ENCODE results near the gene CUEDC1. TPM values are rescaled to one million over a fixed set of nuclear protein-coding genes. Genes with fewer than 3 reads are reported as not detected.
"Not testable (repeated sequence)": the region's sequence is repeated elsewhere in the genome, so short reads cannot be mapped to it uniquely, and the experiment has no call there.

The CUEDC1 gene
- total RNA-seq, 2 donors from 2014 or later = 33.0 to 44.9 TPM

DNA sequence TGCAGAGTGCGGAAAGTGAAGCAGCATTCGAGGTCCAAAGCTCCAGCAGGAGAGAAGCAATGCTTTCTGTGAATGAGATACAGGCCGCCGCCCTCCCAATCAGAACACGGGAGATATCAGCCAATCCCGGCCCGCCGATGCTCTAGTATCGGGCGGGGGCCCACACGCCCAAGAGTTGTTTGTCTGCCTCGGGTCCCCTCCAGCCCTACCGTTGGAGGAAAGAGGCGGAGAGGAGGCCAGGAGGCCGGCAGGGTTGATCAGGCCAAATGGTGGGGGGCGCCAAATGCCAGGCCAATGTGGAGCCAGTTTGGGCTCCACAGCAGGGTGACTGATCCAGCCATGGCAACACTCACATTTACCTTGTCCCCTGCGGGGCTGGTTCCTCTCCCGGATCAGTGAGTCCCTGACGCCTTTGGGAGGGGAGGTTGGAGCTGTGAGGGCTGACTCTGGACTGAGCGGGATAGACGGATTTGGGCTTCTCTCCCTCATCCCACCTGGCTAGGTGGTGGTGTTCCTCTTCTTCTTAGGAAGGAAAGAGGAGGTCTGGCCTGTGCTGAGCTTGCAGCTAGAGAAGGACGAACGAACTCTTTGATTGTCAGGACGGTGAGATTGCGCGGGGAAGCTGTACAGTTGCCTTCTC is 10.4 kb upstream of the CUEDC1 start:
- intact Hi-C loops (cut with DNase I) = no loop called here
- 86% methylated on average over 25 of the region's 26 CpGs for WGBS

DNA sequence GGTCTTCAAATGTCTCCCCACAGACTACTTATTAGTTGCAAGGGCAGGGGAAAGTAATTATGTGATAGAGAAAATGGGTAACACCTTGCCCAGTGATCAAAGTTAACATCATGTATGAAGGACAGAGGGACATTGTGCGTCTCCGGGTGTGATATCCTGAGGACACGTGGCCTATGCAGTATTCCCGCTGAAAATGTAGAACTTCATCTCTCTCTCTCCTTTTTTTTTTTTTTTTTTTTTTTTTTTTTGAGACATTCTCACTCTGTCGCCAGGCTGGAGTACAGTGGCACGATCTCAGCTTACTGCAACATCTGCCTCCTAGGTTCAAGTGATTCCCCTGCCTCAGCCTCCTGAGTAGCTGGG is 7.9 kb upstream of the CUEDC1 start:
- H3K27me3 ChIP-seq (replicated peaks; ENCODE audit: insufficient read depth) = no peaks in the 10 kb centered on the region
- H3K9me3 ChIP-seq = no peaks in the 10 kb centered on the region
- intact Hi-C loops (cut with DNase I) = no loop called here
- H3K36me3 ChIP-seq = no peaks in the 10 kb centered on the region
- DNase-seq (ENCODE audit: low spot score) = no peak
- no peaks in the 10 kb centered on the region for H3K4me1 ChIP-seq (replicated peaks)
- no peak overlapping the region for H3K27ac ChIP-seq
- 96% methylated on average over 6 of the region's 6 CpGs for WGBS
- TF ChIP-seq, protein P1, sequence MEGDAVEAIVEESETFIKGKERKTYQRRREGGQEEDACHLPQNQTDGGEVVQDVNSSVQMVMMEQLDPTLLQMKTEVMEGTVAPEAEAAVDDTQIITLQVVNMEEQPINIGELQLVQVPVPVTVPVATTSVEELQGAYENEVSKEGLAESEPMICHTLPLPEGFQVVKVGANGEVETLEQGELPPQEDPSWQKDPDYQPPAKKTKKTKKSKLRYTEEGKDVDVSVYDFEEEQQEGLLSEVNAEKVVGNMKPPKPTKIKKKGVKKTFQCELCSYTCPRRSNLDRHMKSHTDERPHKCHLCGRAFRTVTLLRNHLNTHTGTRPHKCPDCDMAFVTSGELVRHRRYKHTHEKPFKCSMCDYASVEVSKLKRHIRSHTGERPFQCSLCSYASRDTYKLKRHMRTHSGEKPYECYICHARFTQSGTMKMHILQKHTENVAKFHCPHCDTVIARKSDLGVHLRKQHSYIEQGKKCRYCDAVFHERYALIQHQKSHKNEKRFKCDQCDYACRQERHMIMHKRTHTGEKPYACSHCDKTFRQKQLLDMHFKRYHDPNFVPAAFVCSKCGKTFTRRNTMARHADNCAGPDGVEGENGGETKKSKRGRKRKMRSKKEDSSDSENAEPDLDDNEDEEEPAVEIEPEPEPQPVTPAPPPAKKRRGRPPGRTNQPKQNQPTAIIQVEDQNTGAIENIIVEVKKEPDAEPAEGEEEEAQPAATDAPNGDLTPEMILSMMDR (IDR thresholded peaks at IDR 0.05) = no peak
- TF ChIP-seq POLR2A (IDR thresholded peaks at IDR 0.05) = no peak
- TF ChIP-seq POLR2AphosphoS5 (IDR thresholded peaks at IDR 0.05) = no peak
- no peak overlapping the region for H3K4me3 ChIP-seq

More for the DNA sequence above, 10.4 kb upstream of the CUEDC1 start:
- Histone ChIP-seq H3K4me1 (replicated peaks) (no peaks in the 10 kb centered on the region), H3K27me3 (replicated peaks; ENCODE audit: insufficient read depth) (no peaks in the 10 kb centered on the region), H3K9me3 (no peaks in the 10 kb centered on the region), H3K36me3 (no peaks in the 10 kb centered on the region), H3K27ac (no peak overlapping the region), H3K4me3 (no peak overlapping the region)
- no peak for DNase-seq (ENCODE audit: low spot score)
- TF ChIP-seq POLR2AphosphoS5 (IDR thresholded peaks at IDR 0.05) = no peak

DNA sequence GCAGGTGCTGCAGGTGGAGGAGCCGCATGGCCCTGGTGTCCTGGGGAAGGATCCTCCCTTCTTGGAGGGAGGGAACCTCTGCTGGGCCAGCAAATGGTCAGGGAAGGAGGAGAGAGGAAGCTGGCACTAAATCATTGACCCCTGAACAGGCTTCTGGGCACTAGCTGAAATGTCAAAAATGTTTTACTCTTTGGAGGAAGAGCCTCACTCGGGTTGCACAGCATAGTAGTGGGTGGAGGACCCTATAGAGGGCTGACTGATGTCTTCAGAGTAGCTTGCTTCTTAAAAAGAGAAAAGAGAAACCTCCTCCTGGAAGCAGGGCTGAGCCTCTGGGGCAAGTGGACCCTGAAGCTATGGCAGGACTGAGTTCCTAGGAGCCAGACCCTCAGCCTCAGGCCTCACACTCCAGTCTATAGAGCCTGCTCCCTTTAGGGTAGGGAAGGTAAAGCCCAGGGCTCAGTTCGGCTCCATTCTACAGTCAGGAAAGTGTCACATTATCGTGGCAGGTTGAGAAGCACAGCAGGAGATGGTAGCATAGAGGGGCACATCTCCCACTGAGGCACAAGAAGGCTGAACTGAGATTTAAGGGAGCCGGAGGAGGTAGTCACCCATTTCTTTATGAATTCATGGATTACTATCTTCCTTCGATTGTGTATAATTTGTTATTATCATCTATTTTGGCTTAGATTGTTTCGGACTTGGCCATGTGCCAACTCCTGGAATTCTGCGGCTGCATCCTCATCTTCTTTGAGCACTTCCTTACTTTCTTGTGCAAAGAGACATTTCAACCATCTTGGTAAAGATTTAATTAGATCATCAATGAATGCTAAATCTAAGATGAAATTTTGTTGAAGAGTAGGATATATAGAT is 7.3 kb upstream of the CUEDC1 start:
- H3K9me3 ChIP-seq = no peaks in the 10 kb centered on the region
- intact Hi-C loops (cut with DNase I) = no loop called here
- 71% methylated on average over 8 of the region's 8 CpGs for WGBS
- no peak overlapping the region for H3K4me3 ChIP-seq
- DNase-seq (ENCODE audit: low spot score) = no peak
- no peaks in the 10 kb centered on the region for H3K27me3 ChIP-seq (replicated peaks; ENCODE audit: insufficient read depth)
- no peaks in the 10 kb centered on the region for H3K4me1 ChIP-seq (replicated peaks)
- H3K36me3 ChIP-seq = no peaks in the 10 kb centered on the region
- TF ChIP-seq POLR2A (IDR thresholded peaks at IDR 0.05) (no peak), POLR2AphosphoS5 (IDR thresholded peaks at IDR 0.05) (no peak)
- TF ChIP-seq, protein P1 (IDR thresholded peaks at IDR 0.05) = no peak
- H3K27ac ChIP-seq = no peak overlapping the region

DNA sequence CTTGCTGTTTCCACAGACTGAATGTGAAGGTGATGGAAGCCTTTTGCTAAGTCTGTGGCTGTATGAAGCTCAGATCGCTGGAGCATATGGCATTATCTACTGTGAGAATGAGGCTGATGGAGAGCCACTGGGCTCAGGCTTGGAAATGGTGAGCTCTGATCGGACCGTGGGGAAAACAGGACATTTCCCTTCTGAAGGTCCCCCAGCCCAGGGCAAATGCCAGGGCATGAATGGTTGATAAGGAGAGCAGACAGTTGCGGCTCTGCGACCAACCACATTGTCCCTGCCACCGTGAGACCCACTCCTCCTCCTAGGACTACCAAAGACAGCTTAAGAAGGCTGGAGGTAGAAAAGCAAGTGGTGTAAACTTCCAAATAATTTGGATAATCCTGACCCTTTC is 4.7 kb upstream of the CUEDC1 start:
- no peak overlapping the region for H3K27ac ChIP-seq
- H3K36me3 ChIP-seq = no peaks in the 10 kb centered on the region
- peaks cover 3% of the 10 kb centered on the region for H3K4me1 ChIP-seq (replicated peaks)
- intact Hi-C loops (cut with DNase I) = no loop called here
- WGBS = 95% methylated on average over 6 of the region's 6 CpGs
- no peaks in the 10 kb centered on the region for H3K27me3 ChIP-seq (replicated peaks; ENCODE audit: insufficient read depth)
- no peak for TF ChIP-seq POLR2AphosphoS5 (IDR thresholded peaks at IDR 0.05)
- TF ChIP-seq, protein P1 (IDR thresholded peaks at IDR 0.05) = no peak
- TF ChIP-seq POLR2A (IDR thresholded peaks at IDR 0.05) = no peak
- no peak overlapping the region for H3K4me3 ChIP-seq
- no peaks in the 10 kb centered on the region for H3K9me3 ChIP-seq
- no peak for DNase-seq (ENCODE audit: low spot score)

DNA sequence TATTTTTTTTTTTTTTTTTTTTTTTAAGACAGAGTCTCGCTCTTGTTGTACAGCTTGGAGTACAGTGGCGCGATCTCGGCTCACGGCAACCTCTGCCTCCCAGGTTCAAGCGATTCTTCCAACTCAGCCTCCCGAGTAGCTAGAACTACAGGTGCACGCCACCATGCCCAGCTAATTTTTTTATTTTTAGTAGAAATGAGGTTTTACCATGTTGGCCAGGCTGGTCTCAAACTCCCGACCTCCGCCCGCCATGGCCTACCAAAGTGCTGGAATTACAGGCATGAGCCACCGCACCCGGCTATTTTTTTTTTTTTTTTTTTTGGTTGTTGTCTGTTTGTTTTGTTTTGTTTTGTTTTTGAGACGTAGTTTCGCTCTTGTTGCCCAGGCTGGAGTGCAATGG is 3.2 kb upstream of the CUEDC1 start:
- intact Hi-C loops (cut with DNase I); H3K27ac ChIP-seq; H3K4me3 ChIP-seq; DNase-seq (ENCODE audit: low spot score); H3K9me3 ChIP-seq; H3K4me1 ChIP-seq (replicated peaks); H3K36me3 ChIP-seq; H3K27me3 ChIP-seq (replicated peaks; ENCODE audit: insufficient read depth): not testable (repeated sequence)
- WGBS = 95% methylated on average over 15 of the region's 15 CpGs

Data from prostate gland (tissue), 2 donors.